Measurements from ENCODE around the gene HMCN1.
"Not testable (repeated sequence)": the region's sequence is repeated elsewhere in the genome, so short reads cannot be mapped to it uniquely, and the experiment has no call there.

The HMCN1 gene

GRCh38 chr1:185880779-185881333 is 146.7 kb downstream of the HMCN1 start:
- no peak for TF ChIP-seq CTCF (IDR thresholded peaks at IDR 0.05; ENCODE audit: control insufficient read depth, extremely low read depth, insufficient read depth)
- H3K4me3 ChIP-seq (ENCODE audit: low read depth, low read length), result no peak overlapping the region
- DNase-seq (ENCODE audit: low read depth), result no peak

GRCh38 chr1:185886046-185886445 is 151.9 kb downstream of the HMCN1 start:
- DNase-seq (ENCODE audit: low read depth), result no peak
- TF ChIP-seq CTCF (IDR thresholded peaks at IDR 0.05; ENCODE audit: control insufficient read depth, extremely low read depth, insufficient read depth), result no peak
- no peak overlapping the region for H3K4me3 ChIP-seq (ENCODE audit: low read depth, low read length)

- no peak for TF ChIP-seq CTCF (IDR thresholded peaks at IDR 0.05; ENCODE audit: control insufficient read depth, extremely low read depth, insufficient read depth)
- no peak for DNase-seq (ENCODE audit: low read depth)
- no peak overlapping the region for H3K4me3 ChIP-seq (ENCODE audit: low read depth, low read length)
These were observed 152.5 kb downstream of the HMCN1 start for GRCh38 chr1:185886671-185887070.

- H3K4me3 ChIP-seq (ENCODE audit: low read depth, low read length), result peak overlapping the region; percentile 51
- DNase-seq (ENCODE audit: low read depth), result not testable (repeated sequence)
These were observed 158.7 kb downstream of the HMCN1 start for GRCh38 chr1:185892831-185893403.

- H3K4me3 ChIP-seq (ENCODE audit: low read depth, low read length), result no peak overlapping the region
- no peak for DNase-seq (ENCODE audit: low read depth)
- TF ChIP-seq CTCF (IDR thresholded peaks at IDR 0.05; ENCODE audit: control insufficient read depth, extremely low read depth, insufficient read depth), result no peak
These were observed 160.6 kb downstream of the HMCN1 start for GRCh38 chr1:185894791-185895190.

- H3K4me3 ChIP-seq (ENCODE audit: low read depth, low read length), result no peak overlapping the region
- no peak for TF ChIP-seq CTCF (IDR thresholded peaks at IDR 0.05; ENCODE audit: control insufficient read depth, extremely low read depth, insufficient read depth)
- DNase-seq (ENCODE audit: low read depth), result no peak
These were observed 161.2 kb downstream of the HMCN1 start for GRCh38 chr1:185895208-185895900.

- H3K4me3 ChIP-seq (ENCODE audit: low read depth, low read length), result no peak overlapping the region
- DNase-seq (ENCODE audit: low read depth), result no peak
- no peak for TF ChIP-seq CTCF (IDR thresholded peaks at IDR 0.05; ENCODE audit: control insufficient read depth, extremely low read depth, insufficient read depth)
These were observed 162.7 kb downstream of the HMCN1 start for GRCh38 chr1:185896863-185897262.

All from LNCaP clone FGC (cell line).